HG03521 (cell line): ENCODE data around the gene CHMP6.
"Not testable (repeated sequence)": the region's sequence is repeated elsewhere in the genome, so short reads cannot be mapped to it uniquely, and the experiment has no call there.

Source experiments
- ATAC-seq: cut with Tn5 transposase; IDR thresholded peaks from one replicate; pipeline ENCODE4 v1.9.1; 2021; ENCODE audit warnings: mild to moderate bottlenecking, moderate library complexity; ENCODE audit not compliant: unreplicated experiment

CHMP6 gene

GRCh38 chr17:81010935-81011334 is 19.3 kb downstream of the CHMP6 start:
- ATAC-seq = no peak

DNA sequence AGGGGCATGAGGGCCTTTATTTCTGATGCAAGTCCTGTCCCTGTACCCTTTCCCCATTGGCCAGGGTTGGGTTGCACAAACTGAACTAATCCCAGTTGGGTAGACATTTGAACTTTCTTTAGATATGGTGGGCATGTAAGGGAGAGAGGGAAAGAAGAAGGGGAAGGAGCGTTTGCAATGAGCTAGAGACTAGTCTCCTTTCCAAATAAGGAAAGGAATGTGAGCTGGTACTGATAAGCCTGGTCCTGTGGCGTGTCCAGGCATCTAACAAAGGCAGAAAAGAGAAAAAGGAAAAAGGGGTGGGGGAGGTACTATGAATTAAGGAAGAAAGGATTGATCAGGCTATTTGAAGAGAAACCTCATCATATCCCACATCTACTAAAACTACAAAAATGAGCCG is 20.3 kb downstream of the CHMP6 start:
- no peak for ATAC-seq

- no peak for ATAC-seq
Observed at GRCh38 chr17:81012574-81013447, 21.2 kb downstream of the CHMP6 start.

GRCh38 chr17:81013642-81014041 is 22.0 kb downstream of the CHMP6 start:
- no peak for ATAC-seq

DNA sequence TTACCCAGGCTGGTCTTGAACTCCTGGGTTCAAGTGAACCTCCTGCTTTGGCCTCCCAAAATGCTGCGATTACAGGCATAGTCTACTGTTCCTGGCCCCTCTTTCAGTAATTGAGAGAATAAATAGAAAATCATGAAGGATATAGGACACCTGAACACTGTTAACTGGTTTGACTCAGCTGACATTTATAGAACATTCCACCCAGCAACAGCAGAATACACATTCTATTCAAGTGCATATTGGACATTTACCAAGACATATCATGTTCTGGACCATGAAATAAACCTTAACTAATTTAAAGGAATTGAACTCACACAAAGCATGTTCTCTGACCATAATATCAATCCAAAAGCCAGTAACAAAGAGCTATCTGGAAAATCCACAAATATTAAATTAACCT is 23.5 kb downstream of the CHMP6 start:
- no peak for ATAC-seq

GRCh38 chr17:81016575-81016974 is 24.9 kb downstream of the CHMP6 start:
- no peak for ATAC-seq

DNA sequence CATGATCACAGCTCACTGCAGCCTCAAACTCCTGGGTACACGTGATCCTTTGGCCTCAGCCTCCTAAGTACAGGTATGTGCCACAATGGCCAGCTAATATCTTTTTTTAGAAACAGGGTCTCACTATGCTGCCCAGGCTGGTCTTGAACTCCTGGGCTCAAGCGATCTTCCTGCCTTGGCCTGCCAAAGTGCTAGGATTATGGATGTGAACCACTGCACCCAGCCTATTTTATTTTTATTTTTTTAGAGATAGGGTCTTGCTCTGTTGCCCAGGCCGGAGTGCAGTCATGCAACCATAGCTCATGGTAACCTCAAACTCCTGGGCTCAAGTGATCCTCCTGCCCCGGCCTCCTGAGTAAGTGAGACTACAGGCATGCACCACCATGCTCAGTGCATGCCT is 25.7 kb downstream of the CHMP6 start:
- ATAC-seq = not testable (repeated sequence)

- no peak for ATAC-seq
Observed at GRCh38 chr17:81018044-81018802, 26.6 kb downstream of the CHMP6 start.

GRCh38 chr17:81019563-81020442 is 28.2 kb downstream of the CHMP6 start:
- ATAC-seq = no peak

GRCh38 chr17:81020443-81020766 is 28.8 kb downstream of the CHMP6 start:
- ATAC-seq = no peak

DNA sequence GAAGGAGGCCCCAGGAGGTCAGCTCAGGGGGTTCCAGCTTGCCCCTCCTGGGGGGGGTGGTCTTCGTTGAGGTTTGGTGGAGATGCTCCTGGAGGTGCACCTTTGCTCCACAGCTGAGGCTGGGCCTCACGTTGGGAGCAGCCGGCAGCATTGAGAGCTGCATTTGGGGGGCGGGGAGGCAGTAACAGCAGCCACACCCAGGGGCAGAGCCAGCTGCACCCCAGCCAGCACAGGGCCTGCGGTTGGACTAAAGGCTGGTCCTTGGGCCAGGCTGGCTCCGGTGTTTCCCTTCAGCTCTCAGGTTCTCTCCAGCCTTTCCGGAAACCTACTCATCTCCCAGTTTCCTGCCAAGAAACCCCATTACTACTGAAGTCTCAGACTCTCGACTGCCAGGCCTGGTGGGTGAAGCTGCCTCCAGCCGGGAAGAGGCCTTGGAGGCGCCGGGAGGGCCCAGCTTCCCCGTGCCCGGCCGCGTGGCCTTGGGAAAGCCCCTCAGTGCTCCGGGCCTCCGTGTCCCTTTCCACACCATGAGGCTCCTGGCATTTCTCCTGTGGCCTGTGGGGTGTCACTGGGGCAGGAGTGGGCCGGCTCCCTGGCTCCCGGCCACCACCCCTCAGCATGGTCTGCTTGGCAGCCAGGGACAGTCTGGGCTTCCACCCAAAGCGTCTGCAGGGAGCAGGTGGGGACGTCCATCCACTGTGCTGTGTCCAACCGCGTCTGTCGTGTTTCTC is 29.3 kb downstream of the CHMP6 start:
- ATAC-seq = no peak

DNA sequence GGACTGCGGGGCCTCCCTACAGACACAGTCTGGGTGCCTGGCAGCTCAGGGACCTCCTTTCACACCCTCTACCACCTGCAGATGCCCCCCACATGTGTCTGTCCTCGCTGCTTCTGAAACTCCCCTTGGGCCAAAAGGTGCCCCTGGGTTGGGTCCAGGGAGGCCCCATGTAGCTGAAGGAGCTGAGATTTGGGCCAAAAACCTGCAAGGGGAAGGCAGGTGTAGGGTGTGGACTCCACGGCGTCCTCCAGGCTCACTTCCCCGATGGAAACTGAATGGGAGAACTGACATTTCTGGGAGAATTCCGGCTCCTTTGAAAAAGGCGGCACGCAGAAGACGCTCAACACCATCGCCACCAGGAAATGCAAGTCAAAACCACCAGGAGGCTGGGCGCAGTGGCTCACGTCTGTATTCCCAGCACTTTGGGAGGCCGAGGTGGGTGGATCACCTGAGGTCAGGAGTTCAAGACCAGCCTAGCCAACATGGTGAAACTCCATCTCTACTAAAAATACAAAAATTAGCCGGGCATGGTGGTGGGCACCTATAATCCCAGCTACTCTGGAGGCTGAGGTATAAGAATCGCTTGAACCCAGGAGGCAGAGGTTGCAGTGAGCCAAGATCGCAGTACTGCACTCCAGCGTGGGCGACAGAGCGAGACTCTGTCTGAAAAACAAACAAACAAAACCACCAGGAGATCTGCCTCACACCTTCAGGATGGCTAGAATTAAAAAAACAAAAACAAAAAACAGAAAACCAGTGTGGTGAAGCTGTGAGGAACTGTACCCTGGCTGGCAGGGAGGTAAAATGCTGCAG is 30.1 kb downstream of the CHMP6 start:
- no peak for ATAC-seq

DNA sequence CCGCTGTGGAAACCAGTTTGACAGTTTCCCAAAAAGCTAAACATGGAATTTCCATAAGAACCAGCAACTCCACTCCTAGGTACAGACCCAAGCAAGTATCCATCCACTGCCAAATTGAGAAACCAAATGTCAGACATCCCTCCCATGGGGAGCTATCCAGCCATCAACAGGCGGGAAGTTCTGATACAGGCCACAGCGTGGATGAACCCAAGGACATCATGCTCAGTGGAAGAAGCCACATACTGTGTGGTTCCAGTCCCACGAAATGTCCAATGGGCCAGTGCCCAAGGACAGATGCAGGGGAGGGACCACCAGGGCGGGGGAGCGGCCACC is 30.7 kb downstream of the CHMP6 start:
- no peak for ATAC-seq

DNA sequence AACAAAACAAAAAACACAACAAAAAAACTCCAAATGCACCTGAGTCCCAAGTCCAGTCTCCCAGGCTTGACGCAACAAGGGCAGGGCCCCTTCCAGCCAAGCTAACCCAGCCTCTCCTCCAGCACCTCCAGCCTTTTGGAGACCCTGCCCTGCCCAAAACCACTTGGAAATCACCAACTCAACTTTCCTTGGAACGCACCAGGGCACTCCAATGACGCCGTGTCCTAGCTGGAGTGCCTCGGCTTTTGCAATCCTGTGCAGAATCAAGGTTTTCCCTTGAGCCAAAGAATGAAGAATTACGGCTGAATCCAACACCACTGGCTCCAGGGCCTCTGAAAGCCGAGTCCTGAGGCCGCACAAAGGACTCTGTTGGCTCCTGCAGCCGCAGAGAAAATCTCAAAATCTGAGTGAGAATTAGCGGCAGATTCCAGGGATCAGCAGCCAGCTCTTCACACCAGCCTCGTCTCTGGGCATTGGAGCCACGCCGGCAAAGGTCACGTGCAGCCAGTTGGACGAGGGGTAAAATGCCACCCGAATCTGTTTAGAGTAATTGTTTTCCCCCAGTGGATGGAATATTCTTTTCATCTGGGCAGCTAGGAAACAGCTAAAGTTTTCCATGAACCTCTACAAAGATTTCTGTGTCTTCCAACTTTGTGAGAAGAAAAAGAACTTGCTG is 33.6 kb downstream of the CHMP6 start:
- no peak for ATAC-seq

DNA sequence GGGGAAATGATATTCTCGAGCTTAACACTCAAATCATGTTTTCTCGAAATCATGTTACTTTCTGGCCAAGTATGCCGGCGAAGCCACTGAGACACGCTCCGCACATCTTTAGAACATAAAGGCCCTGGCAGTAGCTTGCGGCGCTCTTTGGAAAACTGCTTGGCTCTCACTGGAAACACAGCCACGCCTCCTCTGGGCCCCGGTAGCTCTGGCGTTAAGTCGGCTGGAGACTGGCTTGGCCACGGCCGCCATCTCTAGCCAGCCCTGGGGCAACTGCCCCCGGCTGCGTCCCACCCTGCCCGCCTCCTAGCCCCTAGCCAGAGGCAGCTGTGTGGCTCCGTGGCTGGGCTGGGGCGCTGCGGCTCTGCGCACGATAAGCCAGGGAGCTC is 34.1 kb downstream of the CHMP6 start:
- ATAC-seq = no peak

DNA sequence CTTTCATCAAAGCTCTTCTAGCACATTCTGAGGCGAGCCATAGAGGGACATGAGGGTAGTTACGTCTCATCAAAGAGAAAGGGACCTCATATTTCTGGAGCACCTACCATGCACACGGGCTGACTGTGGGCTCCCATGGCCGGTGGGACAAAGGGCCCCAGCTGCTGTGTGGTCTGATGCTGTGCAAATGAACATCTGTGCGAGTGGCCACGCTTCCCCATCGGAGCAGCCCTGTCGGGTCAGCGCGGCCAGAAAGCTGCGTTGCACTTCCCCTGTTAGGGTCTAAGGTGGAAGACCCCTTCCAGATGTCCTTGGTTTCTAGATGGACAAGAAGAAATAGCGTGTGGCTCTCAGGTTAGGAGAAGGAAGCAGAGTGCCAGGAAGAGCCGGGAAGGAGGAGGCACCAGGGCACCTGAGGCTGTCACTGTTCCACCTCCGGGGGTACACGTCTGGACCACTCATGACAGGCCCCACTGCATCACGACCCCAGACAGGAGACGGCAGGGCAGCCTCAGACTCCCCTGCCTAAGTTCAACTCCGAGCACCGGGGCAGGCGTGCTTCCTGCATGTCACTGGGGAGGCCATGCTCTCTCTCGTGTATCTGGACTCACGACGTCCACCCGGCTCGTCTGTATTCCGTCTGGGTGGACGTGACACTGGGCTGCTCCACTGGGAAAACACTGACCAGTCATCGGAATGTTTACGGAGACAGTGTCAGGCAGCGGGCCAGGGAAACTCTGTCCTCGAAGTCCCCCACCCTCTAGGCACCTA is 34.8 kb downstream of the CHMP6 start:
- no peak for ATAC-seq

GRCh38 chr17:81027038-81027437 is 35.4 kb downstream of the CHMP6 start:
- no peak for ATAC-seq

DNA sequence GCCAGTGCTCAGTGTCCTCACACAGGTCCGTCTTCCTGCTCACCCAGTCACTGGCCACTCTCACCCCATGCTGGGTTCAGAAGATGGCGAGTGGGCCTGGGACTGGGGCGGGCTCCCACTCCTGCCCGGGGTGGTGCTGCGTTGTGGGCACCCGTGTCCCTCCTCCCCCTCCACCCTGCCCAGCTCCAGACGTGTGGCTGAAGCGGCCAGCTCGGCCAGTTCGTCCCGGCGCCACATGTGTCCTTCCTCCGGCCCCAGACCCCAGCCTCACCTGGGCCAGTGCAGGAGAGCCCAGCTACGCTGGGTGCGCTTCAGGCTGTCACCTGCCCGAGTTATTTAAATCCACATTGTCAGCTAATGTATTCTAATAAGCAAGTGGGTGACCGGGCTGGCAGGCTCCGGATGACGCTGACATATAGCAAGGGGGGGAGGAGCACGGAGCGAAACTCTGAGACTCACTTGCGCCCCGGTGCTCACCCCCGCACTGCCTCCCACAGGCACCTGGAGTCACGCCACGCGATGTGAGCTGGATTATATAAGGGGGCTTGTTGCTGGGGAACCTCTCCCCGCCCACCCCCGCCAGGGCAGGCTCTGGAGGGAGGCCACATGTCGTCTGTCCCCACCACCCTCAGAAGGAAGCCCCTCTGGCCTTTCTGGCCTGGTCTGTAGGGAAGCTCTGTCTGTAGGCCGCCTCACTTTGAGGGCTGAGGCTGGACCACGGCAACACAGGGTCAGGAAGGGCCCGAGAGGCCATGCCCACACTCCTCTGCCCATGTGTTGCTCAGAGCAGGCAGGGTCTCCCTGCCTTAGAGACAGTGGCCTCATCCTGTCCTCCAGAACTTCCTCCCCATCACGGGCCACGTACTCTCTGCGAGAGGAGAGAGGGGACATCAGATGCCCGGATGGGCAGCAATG is 36.2 kb downstream of the CHMP6 start:
- no peak for ATAC-seq
